Uterus (tissue), 4 donors: ENCODE measurements around the gene FAM107A. TPM values are rescaled to one million over a fixed set of nuclear protein-coding genes. Genes with fewer than 3 reads are reported as not detected.

Source experiments
- DNase-seq, 2 donors: peaks; one replicate each; pipeline ENCODE4 v3.0.0-alpha.2; 2019 to 2020
- H3K27ac ChIP-seq, 2 donors: fragments of 200-600 bp; sonication (generic); 1 replicate in 1 of 2; 2 replicates in 1 of 2; pipeline ENCODE4 v1.5.1; 2016 to 2018
- H3K27me3 ChIP-seq, 2 donors: fragments of 200-600 bp; sonication (generic); one replicate each; pipeline ENCODE4 v1.5.1; 2018 to 2019; ENCODE audit warnings: control low read depth in 1 of 2
- H3K36me3 ChIP-seq, 2 donors: fragments of 200-600 bp; sonication (generic); one replicate each; pipeline ENCODE4 v1.5.1; 2019; ENCODE audit warnings: control low read depth in 1 of 2
- H3K4me1 ChIP-seq, 2 donors: fragments of 200-600 bp; sonication (generic); one replicate each; pipeline ENCODE4 v1.5.1; 2018 to 2019; ENCODE audit warnings: control low read depth in 1 of 2
- H3K4me3 ChIP-seq, 2 donors: fragments of 200-600 bp; sonication (generic); 1 replicate in 1 of 2; 2 replicates in 1 of 2; pipeline ENCODE4 v1.5.1; 2018 to 2019; ENCODE audit warnings: mild to moderate bottlenecking in 1 of 2
- H3K9me3 ChIP-seq, 2 donors: fragments of 200-600 bp; sonication (generic); one replicate each; pipeline ENCODE4 v1.5.1; 2019; ENCODE audit warnings: control low read depth in 1 of 2
- CTCF ChIP-seq, 4 experiments: fragments of 200-600 bp in 2 of 4; fragments of 450-650 bp in 2 of 4; sonication (generic) in 2 of 4; IDR thresholded peaks; one replicate each; pipeline ENCODE4 v1.5.1; 2016 to 2019; ENCODE audit warnings: antibody characterized with exemption in 4 of 4, mild to moderate bottlenecking in 2 of 4, moderate library complexity in 1 of 4
- POLR2A ChIP-seq, 2 donors: fragments of 450-650 bp; IDR thresholded peaks; one replicate each; pipeline ENCODE4 v1.6.1; 2016; ENCODE audit warnings: antibody characterized with exemption in 2 of 2, mild to moderate bottlenecking in 1 of 2, moderate library complexity in 1 of 2
- intact Hi-C: fragments of 100-400 bp; cut with DNase I; formaldehyde crosslinking; loops from one replicate; pipeline ENCODE4 v1.15.1; 2023; ENCODE audit warnings: low total_unique reads
- total RNA-seq, 4 donors: library from RNA; depleted of rRNA in 3 of 4; stranded (reverse); fragments of >200 nt in 3 of 4; gene quantifications; one replicate each; pipeline versions ENCODE4 v1.1.0 to v1.2.4, GENCODE V29; 2014 to 2023
- donor health status: DM: yes; HTN: yes; CAD: no.

FAM107A gene
- total RNA-seq, 4 donors from 2014 or later, result 16.2 to 140 (median 61.2) TPM

- DNase-seq, result peak; percentile 68 to 71
- no peak overlapping the region for H3K4me3 ChIP-seq
- peak; percentile 80 to 88 (median 84) for TF ChIP-seq CTCF (IDR thresholded peaks at IDR 0.05)
- TF ChIP-seq POLR2A (IDR thresholded peaks at IDR 0.05), result no peak
- H3K9me3 ChIP-seq, result no peaks in the 10 kb centered on the region
- intact Hi-C loops, result loop anchor here (10.0 kb wide), 1 partner anchor 66 kb away; no protein-coding TSS in a partner anchor
- H3K27ac ChIP-seq, result no peak overlapping the region
- H3K36me3 ChIP-seq, result no peaks in the 10 kb centered on the region
- H3K27me3 ChIP-seq, result no peaks in the 10 kb centered on the region
- H3K4me1 ChIP-seq, result no peaks in the 10 kb centered on the region
These were observed 8.5 kb downstream of the FAM107A start for GRCh38 chr3:58568572-58569286.

- TF ChIP-seq POLR2A (IDR thresholded peaks at IDR 0.05), result no peak
- no peak for TF ChIP-seq CTCF (IDR thresholded peaks at IDR 0.05)
- H3K4me3 ChIP-seq, result no peak overlapping the region
- DNase-seq, result no peak
- no peaks in the 10 kb centered on the region for H3K36me3 ChIP-seq
- H3K9me3 ChIP-seq, result no peaks in the 10 kb centered on the region
- H3K4me1 ChIP-seq, result no peaks in the 10 kb centered on the region
- H3K27me3 ChIP-seq, result no peaks in the 10 kb centered on the region
- no peak overlapping the region for H3K27ac ChIP-seq
- intact Hi-C loops, result loop anchor here (10.0 kb wide), 1 partner anchor 68 kb away; no protein-coding TSS in a partner anchor
These were observed 10.0 kb downstream of the FAM107A start for GRCh38 chr3:58567251-58567515.

- Histone ChIP-seq H3K4me3 (no peak overlapping the region), H3K27me3 (no peaks in the 10 kb centered on the region), H3K9me3 (no peaks in the 10 kb centered on the region), H3K4me1 (no peaks in the 10 kb centered on the region), H3K27ac (no peak overlapping the region), H3K36me3 (no peaks in the 10 kb centered on the region)
- no peak for DNase-seq
- intact Hi-C loops, result loop anchor here (10.0 kb wide), 1 partner anchor 68 kb away; no protein-coding TSS in a partner anchor
- TF ChIP-seq POLR2A (IDR thresholded peaks at IDR 0.05), result no peak
- TF ChIP-seq CTCF (IDR thresholded peaks at IDR 0.05), result no peak
These were observed 10.6 kb downstream of the FAM107A start for GRCh38 chr3:58566398-58567250.

GRCh38 chr3:58565621-58566397, 11.4 kb downstream of the FAM107A start:
- TF ChIP-seq CTCF (IDR thresholded peaks at IDR 0.05), result no peak
- H3K9me3 ChIP-seq, result no peaks in the 10 kb centered on the region
- H3K4me3 ChIP-seq, result no peak overlapping the region
- H3K36me3 ChIP-seq, result no peaks in the 10 kb centered on the region
- DNase-seq, result no peak
- H3K4me1 ChIP-seq, result no peaks in the 10 kb centered on the region
- no peaks in the 10 kb centered on the region for H3K27me3 ChIP-seq
- intact Hi-C loops, result loop anchor here (10.0 kb wide), 1 partner anchor 69 kb away; no protein-coding TSS in a partner anchor
- no peak overlapping the region for H3K27ac ChIP-seq
